H7 (cell line): ENCODE data around the gene GCLC. TPM values are rescaled to one million over a fixed set of nuclear protein-coding genes. Genes with fewer than 3 reads are reported as not detected.

Source experiments
- DNase-seq: peaks from one replicate; pipeline ENCODE4 v3.0.0; 2012
- H3K27me3 ChIP-seq: 2 replicates; pipeline ENCODE4 v1.6.0; 2011; ENCODE audit warnings: mild to moderate bottlenecking, low read length; ENCODE audit not compliant: control insufficient read depth, insufficient read depth
- H3K36me3 ChIP-seq: replicated peaks from 2 replicates; pipeline ENCODE4 v1.5.1; 2011; ENCODE audit warnings: low read length; ENCODE audit not compliant: control insufficient read depth, insufficient read depth
- H3K4me3 ChIP-seq: 2 replicates; pipeline ENCODE4 v1.5.1; 2011; ENCODE audit warnings: low read depth, mild to moderate bottlenecking, control low read depth, low read length, moderate library complexity; ENCODE audit not compliant: insufficient read depth
- total RNA-seq: library from RNA; depleted of rRNA; stranded (reverse); fragments of >200 nt; shearing (Covaris generic); gene quantifications from 2 replicates; pipeline ENCODE4 v1.2.3, GENCODE V29; 2014

GCLC gene
- total RNA-seq, 1 experiment from 2014 or later: 37.4 TPM

DNA sequence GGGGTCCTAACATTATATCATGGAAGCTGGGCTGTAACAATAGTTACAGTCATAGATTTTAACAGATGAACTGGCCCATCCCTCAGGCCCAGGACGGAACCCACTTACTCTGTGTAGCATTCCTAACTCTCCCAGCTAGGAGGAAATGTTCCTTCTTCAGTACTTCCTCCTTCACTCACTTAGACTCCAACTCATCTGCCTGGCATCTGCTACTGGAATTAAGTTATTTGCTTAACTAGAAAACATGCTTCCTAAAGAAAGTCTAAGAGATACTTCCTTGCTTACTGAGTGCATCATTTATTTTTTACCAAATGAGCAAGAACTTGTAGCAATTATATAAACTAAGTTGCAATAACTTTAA is 20.5 kb downstream of the GCLC start:
- Histone ChIP-seq H3K27me3 (no peaks in the 10 kb centered on the region), H3K36me3 (peaks cover 6% of the 10 kb centered on the region), H3K4me3 (no peak overlapping the region)
- no peak for DNase-seq

DNA sequence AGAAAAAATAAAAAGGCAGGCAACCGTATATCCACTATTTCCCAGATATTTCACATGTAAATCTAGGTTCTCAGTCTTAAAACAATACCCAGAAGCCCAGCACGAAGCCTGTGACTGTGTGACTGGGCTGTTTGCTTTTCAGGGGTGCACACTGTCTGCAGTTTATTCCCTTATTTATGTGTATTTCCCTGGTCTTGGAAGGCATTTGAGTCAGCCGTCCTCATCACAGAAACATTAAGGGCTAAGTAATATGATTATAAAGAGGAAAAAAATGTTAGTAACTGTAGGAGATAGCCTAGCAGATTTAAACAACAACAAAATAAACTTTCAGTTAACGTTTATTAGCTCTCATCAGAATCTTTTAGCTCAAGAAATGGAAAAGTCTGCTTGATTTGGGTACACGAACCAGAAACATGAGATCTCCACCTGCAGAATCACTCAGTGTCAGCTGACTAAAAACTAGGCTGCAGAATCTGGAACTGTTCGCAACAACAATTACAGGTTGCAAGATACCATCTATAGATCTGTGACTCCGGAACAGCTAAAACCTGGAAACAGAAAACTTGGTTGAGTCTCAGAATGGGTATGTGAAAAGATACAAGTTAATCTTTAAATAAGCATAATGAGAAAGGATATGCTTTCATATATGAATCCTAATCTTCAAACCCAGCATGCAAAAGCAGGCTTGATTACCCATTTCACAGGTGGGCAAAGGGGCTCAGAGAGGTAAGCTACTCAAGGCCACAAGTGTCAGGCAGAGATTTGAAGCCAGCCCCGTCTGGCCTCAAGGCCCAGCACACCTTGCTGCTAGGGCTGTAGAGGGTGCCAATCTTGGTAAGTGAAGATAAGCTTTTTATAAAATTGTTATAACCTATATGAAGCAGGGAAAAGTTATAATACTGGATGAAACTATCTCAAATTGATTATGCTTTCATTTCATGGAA is 21.1 kb downstream of the GCLC start:
- H3K27me3 ChIP-seq: no peaks in the 10 kb centered on the region
- DNase-seq: no peak
- peaks cover 6% of the 10 kb centered on the region for H3K36me3 ChIP-seq
- no peak overlapping the region for H3K4me3 ChIP-seq

DNA sequence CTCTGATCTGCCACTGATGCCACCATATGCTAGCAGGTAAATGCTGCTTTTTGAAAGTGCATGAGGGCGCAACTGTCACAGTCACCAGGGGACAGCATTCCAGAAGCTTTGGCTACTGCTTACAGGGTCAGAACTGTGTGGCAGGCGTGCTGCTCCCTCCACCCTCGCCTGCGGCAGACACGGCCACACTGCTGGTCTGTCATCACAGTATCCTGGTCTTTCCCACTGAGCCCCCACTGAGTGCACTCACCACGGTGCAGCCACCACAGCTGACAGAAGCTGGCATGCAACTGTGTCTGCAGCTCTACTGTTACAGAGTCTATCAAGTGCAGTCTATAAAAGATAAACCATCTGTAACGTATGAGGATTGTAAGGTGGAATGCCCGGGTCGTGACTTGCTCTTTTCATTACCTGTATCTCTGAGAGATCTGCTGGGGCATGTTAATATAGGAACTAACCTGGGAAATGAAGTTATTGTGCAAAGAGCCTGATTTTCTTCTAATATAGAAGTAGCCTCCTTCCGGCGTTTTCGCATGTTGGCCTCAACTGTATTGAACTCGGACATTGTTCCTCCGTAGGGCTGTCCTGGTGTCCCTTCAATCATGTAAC is 24.5 kb downstream of the GCLC start:
- H3K4me3 ChIP-seq: no peak overlapping the region
- H3K27me3 ChIP-seq: no peaks in the 10 kb centered on the region
- H3K36me3 ChIP-seq: peaks cover 6% of the 10 kb centered on the region
- DNase-seq: no peak

DNA sequence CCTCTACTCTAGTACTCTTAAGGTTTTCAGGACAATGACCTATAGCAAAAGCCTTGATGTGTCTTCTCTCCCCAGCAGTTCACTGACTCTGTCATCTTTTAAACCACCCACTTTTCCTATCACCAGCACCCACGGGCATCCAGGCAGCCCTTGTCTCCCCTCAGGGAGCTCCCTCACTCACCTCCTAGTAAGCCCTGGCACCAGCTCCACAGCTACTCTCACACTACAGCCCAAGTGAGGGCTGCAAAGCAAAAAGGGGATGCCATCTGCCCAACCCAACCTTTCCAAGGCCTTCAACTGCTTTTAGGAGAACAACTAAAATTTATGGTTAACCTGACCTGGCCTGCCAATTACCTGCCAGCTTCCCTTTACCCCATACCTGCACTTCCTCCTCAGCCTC is 26.0 kb downstream of the GCLC start:
- Histone ChIP-seq H3K36me3 (peaks cover 8% of the 10 kb centered on the region), H3K27me3 (no peaks in the 10 kb centered on the region), H3K4me3 (no peak overlapping the region)
- DNase-seq: no peak

DNA sequence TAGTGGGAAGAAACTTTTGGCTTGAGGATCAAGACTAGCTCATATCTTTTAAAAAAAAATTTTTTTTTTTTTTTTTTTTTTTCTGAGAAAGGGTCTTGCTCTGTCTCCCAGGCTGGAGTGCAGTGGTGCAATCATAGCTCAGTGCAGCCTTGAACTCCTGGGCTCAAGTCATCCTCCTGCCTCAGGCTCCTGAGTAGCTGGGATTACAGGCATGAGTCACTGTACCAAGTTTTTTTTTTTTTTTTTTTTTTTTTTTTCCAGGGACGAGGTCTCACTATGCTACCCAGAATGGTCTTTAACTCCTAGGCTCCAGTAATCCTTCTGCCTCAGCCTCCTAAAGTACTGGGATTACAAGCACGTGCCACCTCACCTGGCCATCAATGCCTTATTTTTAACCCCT is 27.9 kb downstream of the GCLC start:
- Histone ChIP-seq H3K36me3 (peaks cover 10% of the 10 kb centered on the region), H3K27me3 (no peaks in the 10 kb centered on the region), H3K4me3 (no peak overlapping the region)
- DNase-seq: no peak

DNA sequence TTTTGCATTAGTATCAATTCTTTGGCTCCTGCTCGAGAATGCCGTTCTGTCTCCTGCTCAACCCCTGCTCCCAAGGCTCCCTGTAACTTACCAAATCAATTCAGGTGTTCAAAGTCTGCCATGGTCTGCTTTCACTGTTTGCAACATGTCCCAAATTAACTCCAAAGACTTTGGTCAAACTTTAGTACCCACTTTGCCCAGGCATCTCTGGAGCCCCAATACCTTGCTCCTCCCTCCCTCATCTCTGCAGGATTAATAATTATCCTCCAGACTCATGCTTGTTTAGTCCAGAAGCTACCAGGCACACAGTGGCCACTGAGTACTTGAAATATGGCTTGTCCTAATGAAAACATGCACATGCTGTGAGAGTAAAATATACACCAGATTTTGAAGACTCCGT is 30.2 kb downstream of the GCLC start:
- DNase-seq: no peak
- Histone ChIP-seq H3K36me3 (peaks cover 8% of the 10 kb centered on the region), H3K27me3 (no peaks in the 10 kb centered on the region), H3K4me3 (no peak overlapping the region)

DNA sequence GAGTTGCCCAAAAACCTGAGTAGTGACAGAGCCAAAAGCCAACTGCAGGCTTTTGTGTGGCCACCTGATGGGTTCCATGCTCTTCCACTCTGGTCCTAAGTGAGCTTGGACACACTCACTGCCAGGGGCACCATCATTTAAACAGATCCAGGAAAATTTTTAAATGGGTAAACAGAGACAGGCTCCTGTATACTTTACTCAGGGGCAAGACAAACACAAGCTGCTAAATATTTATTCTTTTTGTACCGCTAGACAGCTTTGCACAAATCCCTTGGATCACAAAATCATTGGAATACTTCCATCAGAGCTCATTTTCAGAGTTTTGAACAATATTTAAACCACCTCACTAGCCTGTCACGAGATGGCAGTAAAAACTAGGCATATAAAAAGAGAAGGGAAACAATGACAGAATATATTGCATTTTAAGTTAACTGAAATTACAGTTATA is 31.4 kb downstream of the GCLC start:
- Histone ChIP-seq H3K27me3 (no peaks in the 10 kb centered on the region), H3K4me3 (no peak overlapping the region), H3K36me3 (peaks cover 9% of the 10 kb centered on the region)
- no peak for DNase-seq

DNA sequence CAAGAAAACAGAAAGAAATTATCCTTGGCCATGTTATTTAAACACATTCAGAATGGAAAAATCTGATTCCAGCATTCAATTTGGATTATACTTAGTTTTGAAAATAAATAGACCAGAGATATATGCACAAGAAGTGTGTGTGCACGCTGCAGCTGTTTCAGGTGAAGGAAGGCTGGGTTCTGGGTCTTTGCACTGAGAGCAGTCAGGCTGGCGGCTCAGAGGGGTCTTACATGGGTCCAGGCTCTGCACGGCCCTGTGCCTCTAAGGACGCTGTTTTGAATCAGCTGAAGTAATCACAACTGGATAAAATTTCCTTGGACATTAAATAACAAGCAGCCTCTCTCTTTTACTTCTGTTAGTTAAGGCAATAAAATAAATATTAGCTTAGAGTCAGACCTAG is 31.8 kb downstream of the GCLC start:
- DNase-seq: no peak
- Histone ChIP-seq H3K36me3 (peaks cover 9% of the 10 kb centered on the region), H3K27me3 (no peaks in the 10 kb centered on the region), H3K4me3 (no peak overlapping the region)

DNA sequence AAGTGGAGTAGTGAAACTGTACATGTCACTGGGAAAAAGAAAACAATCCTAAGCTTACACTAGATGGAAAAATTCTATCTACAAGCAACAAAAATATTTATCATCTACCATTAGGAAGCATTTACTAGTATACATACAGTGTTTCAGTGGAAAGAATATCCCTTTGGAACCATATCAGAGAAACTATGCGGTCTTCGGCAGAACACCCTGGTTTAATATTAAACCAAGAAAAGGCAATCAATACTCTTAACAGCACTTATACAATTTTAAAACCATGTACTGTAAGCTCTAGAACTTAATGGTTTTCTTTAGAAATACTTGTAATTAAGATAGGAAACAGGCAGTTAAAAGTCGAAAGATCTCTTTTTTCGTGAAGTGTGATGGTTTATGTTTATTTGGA is 32.3 kb downstream of the GCLC start:
- no peaks in the 10 kb centered on the region for H3K27me3 ChIP-seq
- no peak for DNase-seq

DNA sequence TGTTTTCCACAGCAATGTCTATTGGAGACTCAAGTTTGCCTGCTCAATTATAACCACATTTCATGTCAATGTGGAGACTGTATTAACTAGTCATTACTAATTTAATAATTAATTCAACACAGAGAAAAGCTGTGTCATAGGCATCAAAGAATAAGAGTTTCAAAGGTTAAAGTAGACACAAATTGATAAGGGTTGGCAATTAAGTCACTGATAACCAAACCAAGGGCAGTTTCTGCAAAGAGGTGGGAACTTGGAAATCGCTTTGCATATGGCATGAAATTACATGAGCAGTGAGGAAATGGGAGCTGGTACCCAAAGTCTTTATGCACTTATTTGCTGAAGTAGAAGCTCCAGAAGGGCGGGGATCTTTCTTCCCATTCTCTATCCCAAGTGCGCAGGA is 34.2 kb downstream of the GCLC start:
- Histone ChIP-seq H3K4me3 (no peak overlapping the region), H3K36me3 (peaks cover 18% of the 10 kb centered on the region), H3K27me3 (no peaks in the 10 kb centered on the region)
- DNase-seq: no peak

More for the DNA sequence above, 32.3 kb downstream of the GCLC start:
- Histone ChIP-seq H3K4me3 (no peak overlapping the region), H3K36me3 (peaks cover 9% of the 10 kb centered on the region)

DNA sequence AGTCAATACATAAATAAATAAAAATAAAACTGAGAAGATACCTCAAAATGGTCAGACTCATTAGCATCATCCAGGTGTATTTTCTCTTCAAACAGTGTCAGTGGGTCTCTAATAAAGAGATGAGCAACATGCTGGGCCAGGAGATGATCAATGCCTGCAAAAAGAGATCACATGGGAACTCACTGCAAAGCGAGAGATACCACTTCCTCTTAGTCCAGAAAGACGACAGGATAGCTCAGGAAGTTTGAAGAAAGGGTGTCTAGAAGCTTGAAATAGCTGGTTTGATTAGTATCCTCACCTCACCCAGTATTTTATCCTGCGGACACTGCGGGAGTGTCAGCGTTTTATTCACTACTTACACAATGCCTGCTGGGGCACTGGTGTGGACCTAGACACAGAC is 38.0 kb downstream of the GCLC start:
- H3K27me3 ChIP-seq: no peaks in the 10 kb centered on the region
- DNase-seq: no peak
- H3K4me3 ChIP-seq: no peak overlapping the region
- H3K36me3 ChIP-seq: peaks cover 25% of the 10 kb centered on the region

DNA sequence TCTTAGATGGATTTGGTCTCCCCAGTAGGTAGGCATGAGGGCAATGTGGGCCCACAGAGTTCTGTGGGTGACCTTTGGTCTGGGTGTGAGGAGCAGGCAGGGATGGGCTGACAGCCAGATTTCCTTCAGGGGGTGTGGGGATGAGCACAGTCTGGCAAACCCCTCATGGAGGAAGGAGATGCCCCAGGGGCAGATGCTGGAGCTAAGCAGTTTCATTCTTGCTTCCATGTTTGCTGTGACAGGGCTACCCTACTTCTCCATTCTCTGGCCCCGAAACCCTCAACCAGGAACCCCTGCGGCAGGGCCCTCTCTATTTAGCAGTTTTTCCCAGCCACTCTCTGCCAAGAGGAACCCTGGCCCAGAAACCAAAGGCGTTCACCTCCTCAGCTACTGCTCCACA is 40.4 kb downstream of the GCLC start:
- no peak for DNase-seq
- Histone ChIP-seq H3K27me3 (no peaks in the 10 kb centered on the region), H3K36me3 (peaks cover 25% of the 10 kb centered on the region), H3K4me3 (no peak overlapping the region)

DNA sequence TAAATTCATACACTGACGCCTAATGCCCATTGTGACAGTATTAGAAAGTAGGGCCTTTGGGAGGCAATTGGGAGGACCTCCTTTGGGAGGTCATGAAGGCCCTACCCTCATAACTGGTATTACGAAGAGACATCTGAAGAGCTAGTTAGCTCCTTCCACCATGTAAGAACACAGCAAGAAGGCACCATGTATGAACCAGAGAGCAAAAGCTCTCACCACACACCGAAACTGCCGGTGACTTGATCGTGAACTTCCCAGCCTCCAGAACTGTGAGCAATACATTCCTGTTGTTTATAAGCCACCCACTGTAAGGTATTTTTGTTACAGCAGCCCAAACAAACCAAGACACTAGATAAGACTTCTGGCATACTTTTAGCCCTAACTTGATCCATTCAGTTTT is 41.8 kb downstream of the GCLC start:
- Histone ChIP-seq H3K36me3 (peaks cover 27% of the 10 kb centered on the region), H3K27me3 (no peaks in the 10 kb centered on the region), H3K4me3 (no peak overlapping the region)
- no peak for DNase-seq

DNA sequence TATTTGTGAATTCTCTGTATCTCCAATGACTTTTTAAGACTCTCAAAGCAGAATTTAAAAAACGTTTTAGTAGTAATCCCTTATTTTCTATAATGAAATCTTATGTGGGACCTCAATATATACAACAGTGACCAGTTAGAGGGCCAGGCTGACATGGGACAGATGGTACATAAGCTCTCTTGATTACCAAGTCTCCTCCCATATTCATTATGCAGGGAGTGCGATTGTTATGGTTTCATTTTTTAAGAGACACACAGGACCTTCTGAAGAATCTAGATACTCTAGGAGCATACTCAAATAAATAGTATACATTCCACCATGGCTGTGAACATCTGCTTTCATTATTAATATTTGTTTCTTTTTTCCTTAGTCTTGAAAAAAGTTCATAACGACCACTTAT is 43.5 kb downstream of the GCLC start:
- H3K36me3 ChIP-seq: peaks cover 23% of the 10 kb centered on the region
- H3K4me3 ChIP-seq: no peak overlapping the region
- no peaks in the 10 kb centered on the region for H3K27me3 ChIP-seq
- no peak for DNase-seq

DNA sequence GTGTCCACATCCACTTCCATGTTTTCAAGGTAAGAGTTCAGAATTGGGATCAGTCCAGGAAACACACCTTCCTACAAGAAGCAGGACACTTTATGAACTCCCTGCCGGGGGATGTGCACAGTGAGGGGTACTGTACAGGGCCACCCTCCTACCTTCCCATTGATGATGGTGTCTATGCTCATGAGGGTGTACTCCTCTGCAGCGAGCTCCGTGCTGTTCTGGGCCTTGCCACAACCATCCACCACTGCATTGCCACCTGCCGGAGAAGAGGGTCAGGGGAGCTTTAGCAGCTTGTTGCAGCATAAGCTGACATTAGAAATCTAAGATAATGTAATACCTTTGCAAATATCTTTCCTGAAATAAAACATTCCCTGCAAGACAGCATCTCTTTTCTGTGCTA is 44.8 kb downstream of the GCLC start:
- Histone ChIP-seq H3K36me3 (peaks cover 14% of the 10 kb centered on the region), H3K4me3 (no peak overlapping the region), H3K27me3 (no peaks in the 10 kb centered on the region)
- no peak for DNase-seq
